Stomach smooth muscle (tissue), 2 donors: ENCODE data around the gene CHCHD6.

ENCODE experiments used
- H3K27ac ChIP-seq: one replicate; pipeline ENCODE4 v1.7.0; 2013; ENCODE audit warnings: mild to moderate bottlenecking, low read length, inconsistent platforms
- H3K27me3 ChIP-seq, 2 donors: one replicate each; pipeline ENCODE4 v1.7.0; 2013; ENCODE audit warnings: low read length in 2 of 2; ENCODE audit not compliant: insufficient read depth in 2 of 2, control insufficient read depth in 1 of 2
- H3K36me3 ChIP-seq, 2 donors: one replicate each; pipeline ENCODE4 v1.7.0; 2013; ENCODE audit warnings: low read length in 2 of 2; ENCODE audit not compliant: control insufficient read depth in 2 of 2, insufficient read depth in 2 of 2
- H3K4me1 ChIP-seq: one replicate; pipeline ENCODE4 v1.7.0; 2013; ENCODE audit warnings: low read length; ENCODE audit not compliant: control insufficient read depth, insufficient read depth
- H3K4me3 ChIP-seq, 2 donors: one replicate each; pipeline ENCODE4 v1.7.0; 2013; ENCODE audit warnings: low read length in 2 of 2
- H3K9ac ChIP-seq, 2 donors: one replicate each; pipeline ENCODE4 v1.7.0; 2013; ENCODE audit warnings: low read length in 2 of 2, mild to moderate bottlenecking in 1 of 2
- H3K9me3 ChIP-seq, 2 donors: one replicate each; pipeline ENCODE4 v1.7.0; 2013; ENCODE audit warnings: low read length in 2 of 2; ENCODE audit not compliant: control insufficient read depth in 2 of 2
- donor health status: healthy.
- donor health status: Pancreatic carcinoma.

The CHCHD6 gene

DNA sequence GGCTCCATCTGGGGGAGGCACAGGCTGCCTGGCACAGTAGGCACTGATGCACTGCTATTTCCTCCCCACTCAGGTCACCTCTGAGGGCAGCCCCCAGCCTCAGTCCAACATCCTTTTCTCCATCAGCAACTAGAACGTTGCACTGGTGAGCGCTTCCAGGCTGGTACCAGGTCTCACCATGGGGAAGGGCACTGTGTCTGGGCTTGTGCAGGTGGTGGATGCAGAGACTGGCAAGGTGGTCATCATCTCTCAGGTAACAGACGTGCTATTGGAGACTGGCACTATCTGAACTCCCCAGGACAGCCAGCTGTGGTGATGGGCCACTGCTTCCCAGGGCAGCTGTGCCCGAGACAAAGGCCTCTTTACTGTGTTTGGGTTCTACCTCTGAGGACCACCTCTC is 40.8 kb upstream of the CHCHD6 start:
- H3K4me3 ChIP-seq: no peak overlapping the region
- peaks cover 10 to 22% of the 10 kb centered on the region in 2 donors for H3K27me3 ChIP-seq
- peaks cover 0 to 3% of the 10 kb centered on the region in 2 donors for H3K9me3 ChIP-seq
- H3K9ac ChIP-seq: no peak overlapping the region
- H3K4me1 ChIP-seq: no peaks in the 10 kb centered on the region
- no peak overlapping the region for H3K27ac ChIP-seq
- no peaks in the 10 kb centered on the region for H3K36me3 ChIP-seq

DNA sequence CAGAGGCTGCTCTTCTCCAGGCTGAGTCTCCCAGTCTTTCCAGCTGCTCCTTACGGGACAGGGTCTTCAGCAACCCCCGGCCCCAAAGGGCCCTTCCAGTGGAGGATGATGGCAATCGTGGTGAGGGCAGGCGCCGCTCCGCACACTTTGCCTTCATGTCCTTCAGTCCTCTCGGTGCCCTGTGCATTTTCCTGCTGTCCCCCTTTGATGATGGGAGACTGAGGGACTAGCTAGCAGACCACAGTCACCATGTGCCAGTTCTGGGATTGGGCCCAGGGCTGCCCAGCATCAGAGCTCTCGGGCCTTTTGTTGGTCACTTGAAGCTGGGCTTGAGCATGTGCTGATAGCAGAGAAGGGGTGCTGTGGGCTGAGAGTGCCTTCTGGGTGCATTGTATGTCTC is 40.3 kb upstream of the CHCHD6 start:
- no peak overlapping the region for H3K27ac ChIP-seq

DNA sequence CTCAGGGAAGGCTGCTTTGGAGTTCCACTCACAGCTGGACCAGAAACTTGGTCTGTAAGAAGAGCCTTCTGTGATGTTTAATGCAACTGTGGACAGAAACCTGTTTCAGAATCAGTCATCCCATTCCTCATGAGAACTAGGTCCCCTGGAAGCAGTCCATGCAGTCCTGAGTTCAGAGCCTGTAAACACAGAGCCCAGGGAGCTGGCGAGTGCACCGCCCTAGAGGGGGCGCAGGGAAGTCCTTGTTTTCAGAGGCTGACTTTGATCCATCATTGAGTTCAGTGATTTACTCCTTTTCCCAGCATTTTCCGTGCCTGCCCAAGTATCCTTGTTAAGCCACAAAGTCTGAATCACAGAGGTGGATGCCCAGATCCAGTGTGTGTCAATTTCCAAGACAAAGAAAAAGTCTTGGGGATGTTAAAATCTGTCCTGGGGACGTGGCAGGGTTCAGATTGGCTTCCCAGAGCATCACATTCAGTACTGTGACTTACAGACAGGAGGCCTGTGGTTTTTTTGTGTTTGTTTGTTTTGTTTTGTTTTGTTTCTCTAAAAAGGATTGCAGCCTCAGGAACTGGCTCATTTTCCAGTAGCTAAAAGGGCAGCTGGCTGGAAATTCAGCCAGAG is 39.3 kb upstream of the CHCHD6 start:
- H3K9me3 ChIP-seq: peaks cover 0 to 3% of the 10 kb centered on the region in 2 donors
- H3K27ac ChIP-seq: no peak overlapping the region
- no peak overlapping the region for H3K4me3 ChIP-seq
- H3K36me3 ChIP-seq: no peaks in the 10 kb centered on the region
- no peak overlapping the region for H3K9ac ChIP-seq
- peaks cover 10 to 21% of the 10 kb centered on the region in 2 donors for H3K27me3 ChIP-seq
- no peaks in the 10 kb centered on the region for H3K4me1 ChIP-seq

More for the DNA sequence above, 40.3 kb upstream of the CHCHD6 start:
- peaks cover 0 to 3% of the 10 kb centered on the region in 2 donors for H3K9me3 ChIP-seq
- H3K27me3 ChIP-seq: peaks cover 10 to 21% of the 10 kb centered on the region in 2 donors
- no peak overlapping the region for H3K9ac ChIP-seq
- H3K4me1 ChIP-seq: no peaks in the 10 kb centered on the region
- H3K36me3 ChIP-seq: no peaks in the 10 kb centered on the region
- H3K4me3 ChIP-seq: no peak overlapping the region

DNA sequence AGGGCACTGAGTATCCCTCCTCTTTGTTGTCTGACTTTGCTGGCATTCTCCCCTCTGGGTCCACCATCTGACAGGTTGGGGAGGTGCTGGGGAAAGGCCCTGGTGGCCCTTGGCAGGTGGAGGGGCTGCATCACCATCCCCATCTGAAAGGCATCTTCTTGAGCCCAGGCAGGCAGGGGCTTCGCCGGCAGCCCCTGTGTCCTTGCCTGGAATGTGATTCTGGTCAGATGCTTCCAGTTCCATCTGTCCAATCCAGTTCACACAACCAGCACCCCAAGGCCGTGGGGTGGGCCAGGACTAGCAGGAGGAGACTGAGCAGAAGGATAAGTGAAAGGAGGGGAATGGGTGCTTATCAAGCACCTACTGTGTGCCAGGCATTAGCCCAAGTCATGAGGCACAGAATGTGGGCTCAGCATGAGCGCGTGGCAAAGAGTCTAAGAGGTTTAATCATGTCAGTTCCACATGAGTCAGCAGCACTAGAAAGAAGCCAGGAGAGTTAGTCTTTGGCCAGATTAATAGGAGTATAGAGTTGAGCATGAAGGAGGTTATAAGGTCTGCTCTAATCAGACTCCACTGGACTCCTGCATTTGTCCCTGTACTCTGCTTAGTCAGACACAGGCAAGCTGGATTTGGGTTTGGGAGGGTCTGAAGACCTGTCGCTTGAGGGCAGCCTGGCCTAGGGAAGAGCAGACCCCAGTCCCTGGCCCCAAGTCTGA is 38.7 kb upstream of the CHCHD6 start:
- no peaks in the 10 kb centered on the region for H3K36me3 ChIP-seq
- no peak overlapping the region for H3K27ac ChIP-seq
- no peak overlapping the region for H3K4me3 ChIP-seq
- H3K9ac ChIP-seq: no peak overlapping the region
- no peaks in the 10 kb centered on the region for H3K4me1 ChIP-seq
- H3K9me3 ChIP-seq: peaks cover 0 to 3% of the 10 kb centered on the region in 2 donors
- peaks cover 10 to 15% of the 10 kb centered on the region in 2 donors for H3K27me3 ChIP-seq

DNA sequence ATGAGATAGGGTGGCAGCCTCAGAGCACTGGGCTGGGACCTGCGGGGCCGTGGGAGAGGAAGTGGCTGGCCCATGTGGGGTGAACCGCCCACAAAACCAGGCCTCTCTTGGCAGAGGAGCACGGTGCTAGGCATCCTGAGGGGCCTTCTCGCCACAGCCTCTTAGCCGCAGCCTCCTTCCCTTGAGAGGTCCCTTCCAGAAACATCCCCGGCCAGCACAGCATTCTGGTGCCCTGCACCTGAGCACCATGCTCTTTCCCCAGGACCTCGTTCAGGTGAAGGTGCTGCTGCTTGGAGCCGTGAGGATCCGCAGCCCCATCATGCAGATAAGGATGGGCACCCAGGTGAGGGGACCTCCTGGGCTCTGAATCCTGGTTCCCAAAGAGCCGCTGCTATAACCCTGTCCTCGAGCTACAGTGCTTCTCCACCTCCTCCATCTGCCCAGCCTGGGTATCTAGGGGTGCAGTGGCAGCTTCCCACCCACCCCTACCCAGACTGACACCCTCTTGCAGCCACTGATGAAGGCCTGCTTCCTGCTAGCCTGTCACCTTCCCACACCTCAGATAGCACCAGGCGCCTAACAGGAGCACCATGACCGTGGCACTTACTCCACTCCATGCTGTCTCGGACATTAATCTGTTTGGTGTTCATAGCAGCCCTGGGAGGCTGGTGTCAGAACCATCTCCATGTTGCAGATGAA is 37.9 kb upstream of the CHCHD6 start:
- H3K4me1 ChIP-seq: no peaks in the 10 kb centered on the region
- no peak overlapping the region for H3K4me3 ChIP-seq
- peaks cover 10 to 14% of the 10 kb centered on the region in 2 donors for H3K27me3 ChIP-seq
- peaks cover 0 to 3% of the 10 kb centered on the region in 2 donors for H3K9me3 ChIP-seq
- no peak overlapping the region for H3K9ac ChIP-seq
- H3K36me3 ChIP-seq: no peaks in the 10 kb centered on the region
- H3K27ac ChIP-seq: no peak overlapping the region

DNA sequence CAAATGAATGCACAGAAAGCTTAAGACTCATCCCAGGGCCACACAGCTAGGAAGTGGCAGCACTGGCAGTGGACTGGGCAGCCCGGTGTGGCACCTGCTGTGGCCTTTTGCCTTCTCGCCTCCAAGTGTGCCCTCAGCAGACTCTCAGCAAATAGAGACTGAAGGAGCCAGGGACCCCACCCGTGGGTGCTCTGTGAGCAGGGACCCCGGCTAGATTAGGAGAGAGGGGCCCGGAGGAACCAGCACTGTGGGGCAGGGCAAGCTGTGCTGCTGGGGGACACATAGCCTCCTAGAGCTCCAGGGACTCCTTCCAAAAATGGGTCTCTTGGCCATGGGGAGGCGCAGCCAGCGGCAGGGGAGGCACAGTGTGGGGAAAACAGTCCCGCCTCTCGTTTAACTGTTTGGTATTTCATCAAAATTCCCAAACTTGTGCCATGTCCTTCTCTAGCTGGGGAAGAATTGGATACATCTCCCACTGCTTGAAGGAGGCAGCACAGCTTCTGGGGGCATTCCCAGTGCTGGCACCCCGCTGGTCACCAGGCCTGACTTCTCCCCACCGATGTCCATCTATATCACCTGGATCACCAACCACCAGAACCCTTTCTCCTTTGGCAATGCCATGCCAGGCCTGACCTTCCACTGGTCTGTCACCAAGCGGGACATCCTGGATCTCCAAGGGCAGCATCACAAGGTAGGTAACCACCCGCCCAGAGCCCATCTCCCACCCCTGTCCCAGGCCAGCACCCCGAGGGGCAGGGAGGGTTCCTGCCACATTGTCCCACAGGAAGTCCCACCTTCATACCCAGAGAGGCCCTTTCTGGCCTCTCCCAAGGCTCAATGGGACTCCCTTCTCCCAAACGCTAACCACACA is 37.1 kb upstream of the CHCHD6 start:
- H3K4me1 ChIP-seq: no peaks in the 10 kb centered on the region
- no peak overlapping the region for H3K9ac ChIP-seq
- H3K36me3 ChIP-seq: no peaks in the 10 kb centered on the region
- no peaks in the 10 kb centered on the region for H3K9me3 ChIP-seq
- no peak overlapping the region for H3K4me3 ChIP-seq
- no peak overlapping the region for H3K27ac ChIP-seq
- peaks cover 6 to 10% of the 10 kb centered on the region in 2 donors for H3K27me3 ChIP-seq

DNA sequence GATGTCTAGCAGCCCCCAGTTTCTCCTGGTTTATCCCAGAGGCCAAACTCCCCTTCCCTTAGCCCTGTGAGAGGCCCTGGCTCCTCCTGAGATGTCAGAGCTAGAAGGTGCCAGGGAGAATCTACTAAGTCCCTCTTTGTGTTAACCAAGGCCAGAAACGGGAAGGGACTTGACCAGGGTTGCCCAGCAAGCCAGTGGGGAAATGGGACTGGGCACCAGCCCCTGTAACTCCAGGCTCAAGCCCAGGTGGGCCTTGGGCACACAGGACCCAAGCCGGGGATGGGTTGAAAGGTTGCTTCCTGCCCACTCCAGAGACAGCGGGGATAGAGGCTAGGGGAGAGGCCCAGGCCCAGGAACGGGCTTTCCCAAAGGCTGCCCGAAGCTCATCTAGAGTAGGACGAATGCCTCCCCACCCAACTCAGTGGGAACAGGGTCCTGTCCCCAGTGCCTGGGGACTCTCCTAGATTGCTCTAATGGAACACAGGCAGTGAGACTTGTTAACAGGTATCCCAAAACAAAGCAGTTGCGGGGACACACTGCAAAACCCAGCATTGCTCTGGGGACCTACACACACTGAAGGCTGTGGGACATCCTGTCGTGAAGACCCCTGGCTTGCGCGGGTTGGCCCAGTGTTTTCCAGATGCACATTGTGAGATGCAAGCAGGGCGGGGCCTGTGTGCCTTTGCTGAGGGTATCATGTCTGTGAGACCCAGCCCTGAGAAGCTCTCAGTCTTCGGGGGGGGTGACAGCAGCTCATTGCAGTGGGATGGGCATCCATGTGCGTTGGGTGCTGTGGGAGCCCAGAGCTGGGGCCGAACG is 36.2 kb upstream of the CHCHD6 start:
- Histone ChIP-seq H3K27me3 (peaks cover 0 to 3% of the 10 kb centered on the region in 2 donors), H3K4me1 (no peaks in the 10 kb centered on the region), H3K27ac (no peak overlapping the region), H3K9ac (no peak overlapping the region), H3K36me3 (no peaks in the 10 kb centered on the region), H3K4me3 (no peak overlapping the region), H3K9me3 (no peaks in the 10 kb centered on the region)

DNA sequence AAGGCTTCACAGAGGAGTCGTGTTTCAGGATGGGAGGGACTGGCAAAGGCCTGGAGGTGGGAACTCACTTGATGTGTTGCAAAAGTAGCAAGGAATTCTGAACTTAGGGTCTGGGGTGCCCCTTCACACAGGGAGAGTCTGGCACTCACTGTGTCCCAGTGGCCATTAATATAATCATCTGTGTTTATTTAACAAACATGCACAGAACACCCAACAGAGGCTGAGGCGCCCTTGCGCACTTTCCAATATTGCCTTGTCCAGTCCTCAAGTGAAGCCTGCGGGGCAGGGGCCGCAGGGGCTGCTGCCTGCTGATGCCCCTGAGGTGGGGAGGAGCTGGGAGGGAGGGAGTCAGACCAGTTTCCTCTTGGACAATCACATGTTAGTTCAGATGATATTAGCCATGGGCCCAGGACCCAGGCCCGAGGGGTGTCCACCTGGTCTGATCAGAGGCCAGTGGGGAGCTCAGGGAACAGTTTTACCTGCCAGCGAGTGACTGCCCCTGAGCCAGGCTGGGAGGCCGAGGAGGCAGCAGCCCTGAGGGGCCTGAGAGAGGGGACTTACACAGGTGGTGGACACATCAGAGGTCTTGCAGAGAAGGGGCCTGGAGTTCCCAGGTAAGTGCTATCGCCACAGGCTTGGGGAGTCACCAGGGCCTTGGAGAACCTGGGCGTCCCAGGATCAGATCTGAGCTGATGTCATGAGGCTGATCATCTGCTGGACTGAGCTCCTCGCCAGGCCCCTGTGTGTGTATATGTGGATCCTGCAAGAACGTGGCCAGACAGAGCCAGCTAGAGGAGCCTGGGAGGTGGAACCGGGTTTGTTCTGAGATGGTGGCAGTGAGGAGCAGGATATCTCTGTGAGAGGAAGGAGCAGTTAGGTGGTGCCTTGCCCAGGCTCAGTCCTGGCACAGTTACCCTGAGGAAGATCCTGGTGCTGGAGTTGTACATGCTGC is 35.3 kb upstream of the CHCHD6 start:
- Histone ChIP-seq H3K27ac (no peak overlapping the region), H3K9me3 (peaks cover 5 to 8% of the 10 kb centered on the region in 2 donors), H3K9ac (no peak overlapping the region), H3K27me3 (no peaks in the 10 kb centered on the region), H3K4me3 (no peak overlapping the region), H3K36me3 (no peaks in the 10 kb centered on the region), H3K4me1 (no peaks in the 10 kb centered on the region)

DNA sequence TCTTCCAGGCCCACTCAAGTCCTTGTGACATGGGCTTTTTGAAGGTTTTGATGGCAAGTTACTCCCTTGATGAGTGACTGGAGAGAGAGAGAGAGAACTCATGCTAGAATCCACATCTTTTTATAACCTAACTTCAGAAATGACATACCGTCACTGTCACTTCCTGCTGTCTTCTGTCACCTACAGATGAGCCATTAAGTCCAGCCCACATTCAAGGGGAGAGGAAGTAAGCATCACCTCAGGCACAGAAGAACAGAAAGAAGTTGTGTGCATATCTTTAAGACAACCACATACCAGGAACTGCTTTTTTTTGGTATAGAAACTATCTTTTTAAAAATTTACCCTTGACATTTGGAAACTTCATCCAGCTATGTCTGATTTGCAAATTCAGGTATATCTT is 32.5 kb upstream of the CHCHD6 start:
- Histone ChIP-seq H3K9ac (no peak overlapping the region), H3K4me3 (no peak overlapping the region), H3K27me3 (no peaks in the 10 kb centered on the region), H3K9me3 (peaks cover 5 to 8% of the 10 kb centered on the region in 2 donors), H3K4me1 (no peaks in the 10 kb centered on the region), H3K27ac (no peak overlapping the region), H3K36me3 (no peaks in the 10 kb centered on the region)
